Measurements from ENCODE around the gene XPO6.
"Not testable (repeated sequence)": the region's sequence is repeated elsewhere in the genome, so short reads cannot be mapped to it uniquely, and the experiment has no call there.

XPO6 gene

DNA sequence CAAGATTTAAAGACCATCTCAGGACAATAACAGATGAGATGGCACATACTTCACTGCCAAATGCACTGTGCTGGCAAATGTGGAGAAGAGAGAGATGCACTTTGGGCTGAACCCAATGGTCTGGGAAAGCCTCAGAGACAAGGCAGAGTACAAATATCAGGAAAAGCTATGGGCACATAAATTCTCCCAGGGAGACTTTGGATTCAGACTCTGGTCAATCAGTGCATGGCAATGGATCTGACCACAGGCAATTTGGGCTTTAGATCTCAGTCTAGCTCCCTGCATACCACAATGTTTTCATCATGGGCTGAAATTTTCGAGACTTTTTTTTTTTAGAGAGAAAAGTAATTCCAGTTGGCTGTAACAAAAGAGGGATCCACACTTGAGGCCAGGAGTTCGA is 20.0 kb upstream of the XPO6 start:
- Mint-ChIP-seq H3K27me3 (peaks cover 0 to 5% of the 10 kb centered on the region in 2 donors), H3K36me3 (ENCODE audit: insufficient read depth) (no peaks in the 10 kb centered on the region), H3K9me3 (no peaks in the 10 kb centered on the region), H3K4me1 (ENCODE audit: low read depth in 2 of 2) (no peaks in the 10 kb centered on the region), H3K27ac (no peak overlapping the region), H3K4me3 (no peak overlapping the region)
- no peak for DNase-seq
- no peak for ATAC-seq (replicated peaks)

DNA sequence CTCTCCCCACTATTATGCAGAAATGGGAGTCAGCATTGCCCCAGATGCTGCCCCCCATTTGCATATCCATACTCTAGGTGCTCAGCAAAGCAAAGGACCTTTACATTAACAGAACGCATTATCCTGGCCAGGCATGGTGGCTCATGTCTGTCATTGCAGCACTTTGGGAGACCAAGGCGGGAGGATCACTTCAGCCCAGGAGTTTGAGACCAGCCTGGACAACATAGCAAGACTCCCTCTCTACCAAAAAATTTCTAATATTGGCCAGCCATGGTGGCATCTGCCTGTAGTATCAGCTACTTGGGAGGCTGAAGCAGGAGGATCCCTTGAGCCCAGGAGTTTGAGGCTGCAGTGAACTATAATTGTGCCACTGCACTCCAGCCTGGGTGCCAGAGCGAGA is 12.1 kb upstream of the XPO6 start:
- not testable (repeated sequence) for H3K36me3 Mint-ChIP-seq (ENCODE audit: insufficient read depth); H3K4me1 Mint-ChIP-seq (ENCODE audit: low read depth in 2 of 2); H3K9me3 Mint-ChIP-seq; H3K27ac Mint-ChIP-seq; H3K27me3 Mint-ChIP-seq; DNase-seq; ATAC-seq (replicated peaks); H3K4me3 Mint-ChIP-seq

DNA sequence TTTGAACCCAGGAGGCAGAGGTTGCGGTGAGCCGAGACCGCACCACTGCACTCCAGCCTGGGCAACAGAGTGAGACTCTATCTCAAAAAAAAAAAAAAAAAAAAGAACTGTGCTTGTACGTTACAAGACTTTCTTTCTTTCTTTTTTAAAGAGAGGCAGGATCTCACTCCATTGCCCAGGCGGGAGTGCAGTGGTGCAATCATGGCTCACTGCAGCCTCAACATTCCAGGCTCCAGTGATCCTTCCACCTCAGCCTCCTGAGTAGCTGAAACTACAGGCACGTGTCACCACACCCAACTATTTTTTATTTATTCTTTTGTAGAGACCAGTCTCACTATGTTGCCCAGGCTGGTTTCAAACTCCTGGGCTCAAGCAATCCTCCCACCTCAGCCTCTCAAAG is 8.0 kb upstream of the XPO6 start:
- not testable (repeated sequence) for ATAC-seq (replicated peaks); H3K4me1 Mint-ChIP-seq (ENCODE audit: low read depth in 2 of 2); H3K4me3 Mint-ChIP-seq; H3K36me3 Mint-ChIP-seq (ENCODE audit: insufficient read depth); H3K27ac Mint-ChIP-seq; H3K9me3 Mint-ChIP-seq; H3K27me3 Mint-ChIP-seq; DNase-seq

DNA sequence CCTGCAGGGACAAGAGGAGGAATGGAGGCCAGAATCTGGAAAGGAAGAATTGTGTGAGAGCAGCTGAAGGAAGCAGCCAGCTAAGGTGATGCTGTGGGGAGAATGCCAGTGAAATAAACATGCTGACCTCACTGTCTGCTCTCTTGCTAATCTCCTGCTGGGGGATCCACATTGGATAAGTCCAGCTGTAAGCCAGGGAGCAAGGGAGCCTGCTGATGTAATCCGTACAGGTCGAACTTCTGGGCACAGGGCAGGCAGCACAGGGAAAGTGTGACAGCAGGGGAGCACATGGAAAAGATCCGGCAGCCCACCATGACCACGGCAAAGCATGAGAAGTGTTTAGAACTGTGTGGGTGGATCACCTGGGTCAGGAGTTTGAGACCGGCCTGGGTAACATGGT is 7.5 kb upstream of the XPO6 start:
- H3K27me3 Mint-ChIP-seq = no peaks in the 10 kb centered on the region
- no peaks in the 10 kb centered on the region for H3K4me1 Mint-ChIP-seq (ENCODE audit: low read depth in 2 of 2)
- no peak overlapping the region for H3K27ac Mint-ChIP-seq
- no peak for DNase-seq
- H3K4me3 Mint-ChIP-seq = no peak overlapping the region
- H3K9me3 Mint-ChIP-seq = no peaks in the 10 kb centered on the region
- no peaks in the 10 kb centered on the region for H3K36me3 Mint-ChIP-seq (ENCODE audit: insufficient read depth)
- no peak for ATAC-seq (replicated peaks)

DNA sequence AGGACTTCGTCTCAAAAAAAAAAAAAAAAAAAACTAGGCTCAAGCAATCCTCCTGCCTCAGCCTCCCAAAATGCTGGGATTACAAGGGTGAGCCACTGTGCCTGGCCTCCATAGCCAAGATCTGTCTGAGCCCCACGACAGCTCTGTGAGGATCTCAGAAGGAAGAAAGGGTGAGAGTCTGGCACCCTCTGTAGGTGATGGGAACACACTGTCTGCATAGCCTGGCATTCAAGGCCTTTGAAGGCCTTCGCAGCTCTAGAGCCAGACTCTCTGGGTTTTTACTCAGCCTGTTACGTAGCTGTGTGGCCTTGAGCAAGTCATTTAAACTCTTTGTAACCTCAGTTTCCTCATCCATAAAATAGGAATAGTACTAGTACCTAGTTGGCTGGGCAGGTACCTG is 6.3 kb upstream of the XPO6 start:
- Mint-ChIP-seq H3K27me3 (no peaks in the 10 kb centered on the region), H3K27ac (peak overlapping the region in 1 of 2 donors; percentile 68), H3K36me3 (ENCODE audit: insufficient read depth) (peaks cover 1% of the 10 kb centered on the region), H3K4me3 (no peak overlapping the region), H3K9me3 (no peaks in the 10 kb centered on the region), H3K4me1 (ENCODE audit: low read depth in 2 of 2) (no peaks in the 10 kb centered on the region)
- peak; percentile 62 to 64 (median 63) for DNase-seq
- peak; percentile 100 for ATAC-seq (replicated peaks)

DNA sequence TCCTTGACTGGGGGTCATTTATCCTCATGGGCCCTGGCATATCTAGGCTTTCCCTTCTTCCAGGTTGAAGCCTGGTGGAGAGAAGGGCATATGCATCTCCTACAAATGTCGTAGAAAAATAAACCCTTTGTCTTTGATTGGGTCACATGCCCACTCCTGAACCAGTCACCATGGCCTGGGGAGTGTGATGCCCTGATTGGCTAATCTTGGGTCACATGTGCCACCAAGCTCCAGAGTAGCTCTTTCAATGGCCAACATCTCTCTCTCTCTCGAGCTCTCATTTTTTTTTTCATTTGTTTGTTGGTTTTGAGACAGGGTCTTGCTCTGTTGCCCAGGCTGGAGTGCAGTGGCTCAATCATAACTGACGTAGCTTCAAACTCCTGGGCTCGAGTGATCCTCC is 5.6 kb upstream of the XPO6 start:
- peaks cover 0 to under 1% of the 10 kb centered on the region in 2 donors for H3K4me1 Mint-ChIP-seq (ENCODE audit: low read depth in 2 of 2)
- no peak overlapping the region for H3K27ac Mint-ChIP-seq
- H3K27me3 Mint-ChIP-seq = no peaks in the 10 kb centered on the region

DNA sequence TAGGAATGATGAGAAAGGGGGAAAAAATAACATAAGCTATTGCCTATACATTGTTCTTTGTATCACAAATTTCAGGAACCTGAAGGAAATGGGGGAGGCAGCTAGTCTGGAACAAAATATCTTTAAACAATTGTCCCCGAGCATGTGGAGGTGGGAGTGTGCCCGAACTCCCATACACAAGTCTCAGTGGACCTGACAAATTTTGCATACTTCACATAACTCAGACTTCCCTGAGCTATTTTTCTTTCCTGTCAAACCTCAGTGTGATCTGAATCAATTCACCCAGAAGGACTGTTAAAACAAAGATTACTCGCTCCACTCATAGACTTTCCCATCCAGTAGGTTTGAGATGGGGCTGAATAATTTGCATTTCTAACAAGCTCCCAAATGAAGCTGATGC is 1.6 kb upstream of the XPO6 start:
- H3K4me3 Mint-ChIP-seq = no peak overlapping the region
- no peak overlapping the region for H3K27ac Mint-ChIP-seq
- DNase-seq (no peak), ATAC-seq (replicated peaks) (no peak)
- H3K9me3 Mint-ChIP-seq = peaks cover 0 to 2% of the 10 kb centered on the region in 2 donors
- H3K4me1 Mint-ChIP-seq (ENCODE audit: low read depth in 2 of 2) = peaks cover 21 to 25% of the 10 kb centered on the region in 2 donors
- no peaks in the 10 kb centered on the region for H3K27me3 Mint-ChIP-seq
- peaks cover 26% of the 10 kb centered on the region for H3K36me3 Mint-ChIP-seq (ENCODE audit: insufficient read depth)

More for the DNA sequence above, 5.6 kb upstream of the XPO6 start:
- Mint-ChIP-seq H3K36me3 (ENCODE audit: insufficient read depth) (peaks cover 4% of the 10 kb centered on the region), H3K9me3 (no peaks in the 10 kb centered on the region), H3K4me3 (no peak overlapping the region)
- no peak for ATAC-seq (replicated peaks)
- DNase-seq = no peak

DNA sequence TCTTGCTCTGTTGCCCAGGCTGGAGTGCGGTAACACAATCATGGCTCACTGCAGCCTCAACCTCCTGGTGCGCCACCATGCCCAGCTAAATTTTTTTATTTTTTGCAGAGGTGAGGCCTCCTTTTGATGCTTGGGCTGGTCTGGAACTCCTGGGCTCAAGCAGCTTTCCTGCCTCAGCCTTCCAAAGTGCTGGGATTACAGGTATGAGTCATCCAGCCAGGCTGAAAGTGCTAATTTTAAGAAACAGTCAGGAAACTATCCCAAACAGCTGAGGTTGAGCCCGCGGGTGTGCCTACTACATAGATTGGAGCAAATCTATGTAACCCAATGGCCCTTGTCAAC is 738 bp upstream of the XPO6 start:
- peak overlapping the region; percentile 70 to 87 for H3K4me3 Mint-ChIP-seq

DNA sequence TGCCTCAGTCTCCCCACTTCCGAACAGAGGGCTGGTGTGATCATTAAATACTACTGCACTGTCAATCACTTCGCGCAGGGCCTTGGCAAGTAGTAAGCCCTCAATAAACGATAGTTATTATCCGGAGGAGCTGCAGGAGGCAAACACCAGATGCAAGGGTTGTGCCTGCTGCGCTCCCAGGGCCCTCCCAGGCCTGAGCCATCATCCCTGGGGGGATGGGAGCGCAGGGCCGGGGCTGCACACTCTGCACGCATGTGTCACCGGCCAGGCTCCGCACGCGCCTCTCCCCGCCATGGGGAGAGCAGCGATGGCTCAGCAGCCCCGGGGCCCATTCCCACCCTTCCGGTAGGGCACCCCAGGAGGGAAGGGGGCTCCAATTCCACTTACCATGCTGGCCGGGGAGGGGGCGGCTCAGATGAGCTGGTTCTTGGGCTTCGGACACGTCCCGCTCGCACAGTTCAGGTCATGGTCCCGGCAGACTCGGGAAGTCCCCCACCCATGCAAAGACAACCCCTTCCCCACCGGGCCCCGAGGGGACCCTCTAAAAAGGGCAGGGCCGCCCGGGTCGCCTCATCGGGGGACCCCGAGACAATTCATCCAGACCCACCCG is 681 bp downstream of the XPO6 start:
- ATAC-seq (replicated peaks) (peak; percentile 31), DNase-seq (peak; percentile 31 to 37 (median 36))
- Mint-ChIP-seq H3K4me1 (ENCODE audit: low read depth in 2 of 2) (peaks cover 28 to 41% of the 10 kb centered on the region in 2 donors), H3K27me3 (no peaks in the 10 kb centered on the region), H3K36me3 (ENCODE audit: insufficient read depth) (peaks cover 34% of the 10 kb centered on the region), H3K27ac (peak overlapping the region; percentile 75 to 80), H3K4me3 (peak overlapping the region; percentile 81), H3K9me3 (peaks cover 0 to 2% of the 10 kb centered on the region in 2 donors)

More for the DNA sequence above, 738 bp upstream of the XPO6 start:
- Mint-ChIP-seq H3K4me1 (ENCODE audit: low read depth in 2 of 2) (peaks cover 27 to 32% of the 10 kb centered on the region in 2 donors), H3K9me3 (peaks cover 0 to 2% of the 10 kb centered on the region in 2 donors), H3K36me3 (ENCODE audit: insufficient read depth) (peaks cover 26% of the 10 kb centered on the region), H3K27ac (peak overlapping the region; percentile 75 to 76), H3K27me3 (no peaks in the 10 kb centered on the region)
- DNase-seq = no peak
- no peak for ATAC-seq (replicated peaks)

DNA sequence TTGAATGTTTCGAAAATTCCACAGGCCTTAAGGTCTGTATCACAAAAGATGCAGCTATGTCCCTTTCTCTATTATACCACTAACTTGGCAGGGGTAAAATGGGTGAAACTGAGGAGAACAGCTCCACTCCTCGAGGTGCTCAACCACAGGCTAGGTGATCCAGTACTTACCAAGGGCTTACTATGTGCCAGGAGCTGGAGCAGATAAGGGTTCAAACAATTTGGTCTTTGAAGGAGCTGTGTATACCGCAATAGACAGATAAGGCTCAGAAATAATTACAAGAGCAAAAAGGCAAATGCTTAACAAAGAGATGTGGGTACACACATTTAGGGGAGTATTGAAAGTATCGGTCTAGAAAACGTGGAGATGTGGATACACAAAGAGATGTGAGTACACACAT is 1.5 kb downstream of the XPO6 start:
- Mint-ChIP-seq H3K4me1 (ENCODE audit: low read depth in 2 of 2) (peaks cover 28 to 41% of the 10 kb centered on the region in 2 donors), H3K27me3 (no peaks in the 10 kb centered on the region), H3K27ac (peak overlapping the region; percentile 75 to 80), H3K9me3 (peaks cover 0 to 2% of the 10 kb centered on the region in 2 donors), H3K4me3 (peak overlapping the region; percentile 81), H3K36me3 (ENCODE audit: insufficient read depth) (peaks cover 34% of the 10 kb centered on the region)
- ATAC-seq (replicated peaks) = no peak
- DNase-seq = no peak

DNA sequence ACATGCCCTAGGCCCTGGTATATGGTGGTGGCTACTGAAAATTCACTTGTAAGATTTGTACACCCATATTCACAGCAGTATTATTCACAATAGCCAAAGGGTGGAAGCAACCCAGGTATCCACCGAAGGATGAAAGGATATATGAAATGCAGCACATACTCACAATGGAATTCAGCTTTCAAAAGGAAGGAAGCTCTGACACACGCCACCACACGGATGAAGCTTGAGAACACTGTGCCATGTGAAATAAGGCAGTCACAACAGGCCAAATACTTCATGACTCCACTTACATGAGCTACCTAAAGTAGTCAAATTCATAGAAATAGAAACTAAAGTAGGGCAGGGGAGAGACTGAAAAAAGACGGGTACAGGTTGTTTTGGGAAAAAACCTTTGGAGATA is 2.9 kb downstream of the XPO6 start:
- no peaks in the 10 kb centered on the region for H3K27me3 Mint-ChIP-seq
- H3K27ac Mint-ChIP-seq = peak overlapping the region in 1 of 2 donors; percentile 68
- H3K9me3 Mint-ChIP-seq = peaks cover 0 to 2% of the 10 kb centered on the region in 2 donors
- H3K4me3 Mint-ChIP-seq = peak overlapping the region; percentile 64 to 81
- peaks cover 28 to 41% of the 10 kb centered on the region in 2 donors for H3K4me1 Mint-ChIP-seq (ENCODE audit: low read depth in 2 of 2)
- ATAC-seq (replicated peaks) (no peak), DNase-seq (no peak)
- peaks cover 34% of the 10 kb centered on the region for H3K36me3 Mint-ChIP-seq (ENCODE audit: insufficient read depth)

DNA sequence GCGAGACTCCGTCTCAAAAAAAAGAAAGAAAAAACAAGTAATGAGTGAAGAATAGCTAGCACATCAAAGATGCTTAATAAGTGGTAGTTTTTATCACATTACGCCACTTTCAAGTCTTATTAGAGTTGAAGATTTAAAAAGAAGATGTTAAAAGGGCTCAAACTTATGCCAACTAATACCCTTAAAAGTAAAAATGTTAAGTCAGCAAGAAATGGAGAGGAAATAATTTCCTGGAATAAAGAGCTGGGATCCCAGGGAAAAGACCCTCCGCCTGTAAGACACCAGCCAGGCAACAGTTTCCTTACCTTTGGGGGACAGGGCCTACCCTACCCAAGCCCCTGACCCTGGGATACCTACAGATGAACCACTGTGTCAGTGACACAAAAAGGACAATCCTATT is 3.6 kb downstream of the XPO6 start:
- ATAC-seq (replicated peaks) = no peak
- Mint-ChIP-seq H3K4me1 (ENCODE audit: low read depth in 2 of 2) (peaks cover 29 to 41% of the 10 kb centered on the region in 2 donors), H3K27me3 (no peaks in the 10 kb centered on the region), H3K9me3 (peaks cover 0 to 2% of the 10 kb centered on the region in 2 donors), H3K27ac (peak overlapping the region in 1 of 2 donors; percentile 68), H3K4me3 (peak overlapping the region; percentile 13 to 39), H3K36me3 (ENCODE audit: insufficient read depth) (peaks cover 33% of the 10 kb centered on the region)
- no peak for DNase-seq

DNA sequence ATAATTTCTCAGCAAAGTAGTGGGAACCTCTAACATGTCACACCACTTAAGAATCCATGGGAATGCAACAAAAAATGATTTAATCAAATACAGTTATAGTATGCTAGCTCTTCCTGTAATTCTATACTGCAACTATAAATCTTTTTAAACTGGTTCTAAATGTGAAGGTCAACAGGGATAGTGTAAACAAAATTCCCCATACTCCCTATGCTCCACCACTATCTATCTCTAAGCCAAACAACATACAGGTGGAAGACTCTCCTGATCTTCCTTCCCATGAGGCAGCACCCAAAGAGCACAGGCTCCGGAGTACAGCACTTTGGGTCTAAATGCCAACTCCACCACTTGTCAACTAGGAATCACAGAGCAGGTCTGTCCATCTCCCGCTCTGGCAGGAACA is 4.4 kb downstream of the XPO6 start:
- Mint-ChIP-seq H3K4me3 (peak overlapping the region; percentile 13 to 39), H3K4me1 (ENCODE audit: low read depth in 2 of 2) (peaks cover 36 to 45% of the 10 kb centered on the region in 2 donors), H3K27ac (peak overlapping the region in 1 of 2 donors; percentile 68), H3K9me3 (peaks cover 0 to 2% of the 10 kb centered on the region in 2 donors), H3K27me3 (no peaks in the 10 kb centered on the region), H3K36me3 (ENCODE audit: insufficient read depth) (peaks cover 38% of the 10 kb centered on the region)
- DNase-seq = no peak
- no peak for ATAC-seq (replicated peaks)

DNA sequence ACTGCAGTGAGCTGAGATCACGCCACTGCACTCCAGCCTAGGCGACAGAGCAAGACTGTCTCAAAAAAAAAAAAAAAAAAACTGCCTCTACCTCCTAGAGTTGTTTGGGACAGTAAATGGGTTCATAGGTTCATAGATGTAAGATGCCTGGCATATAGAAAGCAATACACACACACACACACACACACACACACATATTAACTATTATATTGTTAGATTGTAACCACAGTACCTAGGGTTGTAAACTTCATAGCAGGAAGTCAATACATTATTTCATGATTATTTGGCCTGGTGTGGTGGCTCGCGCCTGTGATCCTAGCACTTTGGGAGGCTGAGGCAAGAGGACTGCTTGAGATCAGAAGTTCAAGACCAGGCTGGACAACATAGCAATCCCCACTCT is 5.8 kb downstream of the XPO6 start:
- Mint-ChIP-seq H3K4me3 (no peak overlapping the region), H3K36me3 (ENCODE audit: insufficient read depth) (peaks cover 39% of the 10 kb centered on the region), H3K27me3 (no peaks in the 10 kb centered on the region), H3K9me3 (no peaks in the 10 kb centered on the region), H3K4me1 (ENCODE audit: low read depth in 2 of 2) (peaks cover 42 to 50% of the 10 kb centered on the region in 2 donors), H3K27ac (no peak overlapping the region)
- DNase-seq (no peak), ATAC-seq (replicated peaks) (no peak)
